Hematopoietic multipotent progenitor cell (in vitro differentiated cells): ENCODE results near the gene USP15. TPM values are rescaled to one million over a fixed set of nuclear protein-coding genes. Genes with fewer than 3 reads are reported as not detected.
A peak's percentile ranks its signal among the peaks of the same experiment; 100 is the strongest.
"Not testable (repeated sequence)": the region's sequence is repeated elsewhere in the genome, so short reads cannot be mapped to it uniquely, and the experiment has no call there.

Experiments used
- DNase-seq, 3 donors: peaks; one replicate each; pipeline ENCODE4 v3.0.0-alpha.2; 2011 to 2015; ENCODE audit warnings: low read depth in 2 of 3, low spot score in 2 of 3
- total RNA-seq: library from RNA; depleted of rRNA; stranded (reverse); fragments of >200 nt; gene quantifications from one replicate; pipeline ENCODE4 v1.2.3, GENCODE V29; 2012

Gene USP15
- total RNA-seq, 1 donor = 106 TPM

DNA sequence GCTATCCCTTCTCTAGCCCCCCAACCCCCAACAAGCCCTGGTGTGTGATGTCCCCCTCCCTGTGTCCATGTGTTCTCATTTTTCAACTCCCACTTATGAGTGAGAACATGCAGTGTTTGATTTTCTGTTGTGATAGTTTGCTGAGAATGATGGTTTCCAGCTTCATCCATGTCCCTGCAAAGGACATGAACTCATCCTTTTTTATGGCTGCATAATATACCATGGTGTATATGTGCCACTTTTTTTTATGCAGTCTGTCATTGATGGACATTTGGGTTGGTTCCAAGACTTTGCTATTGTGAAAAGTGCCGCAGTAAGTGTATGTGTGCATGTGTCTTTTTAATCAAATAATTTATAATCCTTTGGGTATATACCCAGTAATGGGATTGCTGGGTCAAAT is 104.5 kb downstream of the USP15 start:
- DNase-seq = not testable (repeated sequence)

DNA sequence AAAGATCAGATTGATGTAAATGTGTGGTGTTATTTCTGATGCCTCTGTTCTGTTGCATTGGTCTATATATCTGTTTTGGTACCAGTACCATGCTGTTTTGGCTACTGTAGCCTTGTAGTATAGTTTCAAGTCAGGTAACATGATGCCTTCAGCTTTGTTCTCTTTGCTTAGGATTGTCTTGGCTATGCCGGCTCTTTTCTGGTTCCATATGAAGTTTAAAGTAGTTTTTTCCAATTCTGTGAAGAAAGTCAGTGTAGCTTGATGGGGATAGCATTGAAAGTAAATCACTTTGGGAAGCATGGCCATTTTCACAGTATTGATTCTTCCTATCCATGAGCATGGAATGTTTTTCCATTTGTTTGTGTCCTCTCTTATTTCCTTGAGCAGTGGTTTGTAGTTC is 105.6 kb downstream of the USP15 start:
- DNase-seq = not testable (repeated sequence)

DNA sequence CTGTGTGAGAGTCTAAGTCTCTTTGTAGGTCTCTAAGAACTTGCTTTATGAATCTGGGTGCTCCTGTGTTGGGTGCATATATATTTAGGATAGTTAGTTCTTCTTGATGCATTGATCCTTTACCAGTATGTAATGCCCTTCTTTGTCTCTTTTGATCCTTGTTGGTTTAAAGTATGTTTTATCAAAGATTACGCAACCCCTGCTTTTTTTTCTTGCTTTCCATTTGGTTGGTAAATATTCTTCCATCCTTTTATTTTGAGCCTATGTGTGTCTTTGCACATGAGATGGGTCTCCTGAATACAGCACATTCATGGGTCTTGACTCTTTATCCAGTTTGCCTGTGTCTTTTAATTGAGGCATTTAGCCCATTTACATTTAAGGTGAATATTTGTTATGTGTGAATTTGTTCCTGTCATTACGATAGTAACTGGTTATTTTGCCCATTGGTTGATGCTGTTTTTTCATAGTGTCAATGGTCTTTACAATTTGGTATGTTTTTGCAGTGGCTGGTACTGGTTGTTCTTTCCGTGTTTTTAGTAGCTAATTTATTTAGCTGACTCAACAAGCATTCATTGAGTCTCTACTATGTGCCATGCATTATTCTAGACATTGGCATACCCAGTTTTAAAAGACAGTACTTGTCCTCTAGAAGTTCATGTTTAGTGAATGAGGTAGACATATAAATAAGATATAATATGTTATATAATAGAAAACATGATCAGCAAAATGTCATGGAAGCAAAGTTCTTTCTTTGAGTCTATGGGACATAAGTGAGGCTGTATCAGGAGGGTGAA is 108.4 kb downstream of the USP15 start:
- peak in 1 of 3 donors; percentile 20 for DNase-seq

DNA sequence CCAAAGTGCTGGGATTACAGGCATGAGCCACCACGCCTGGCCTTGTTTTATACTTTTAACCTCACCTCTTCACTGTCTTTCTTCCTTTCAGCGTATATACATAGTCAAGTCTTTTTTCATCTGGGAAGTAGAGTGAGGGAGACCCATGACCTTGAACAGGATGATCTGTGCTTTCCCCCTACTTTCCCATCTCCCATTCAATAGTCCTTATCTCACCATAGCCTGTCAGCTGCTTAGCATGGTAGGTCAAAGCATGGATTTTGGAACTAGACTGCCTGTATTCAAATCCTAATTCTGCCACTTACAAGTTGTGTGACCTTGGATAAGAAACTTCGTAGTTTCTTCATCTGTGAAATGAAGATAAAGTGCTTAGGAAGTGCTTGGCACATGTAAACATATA is 110.0 kb downstream of the USP15 start:
- DNase-seq = no peak

DNA sequence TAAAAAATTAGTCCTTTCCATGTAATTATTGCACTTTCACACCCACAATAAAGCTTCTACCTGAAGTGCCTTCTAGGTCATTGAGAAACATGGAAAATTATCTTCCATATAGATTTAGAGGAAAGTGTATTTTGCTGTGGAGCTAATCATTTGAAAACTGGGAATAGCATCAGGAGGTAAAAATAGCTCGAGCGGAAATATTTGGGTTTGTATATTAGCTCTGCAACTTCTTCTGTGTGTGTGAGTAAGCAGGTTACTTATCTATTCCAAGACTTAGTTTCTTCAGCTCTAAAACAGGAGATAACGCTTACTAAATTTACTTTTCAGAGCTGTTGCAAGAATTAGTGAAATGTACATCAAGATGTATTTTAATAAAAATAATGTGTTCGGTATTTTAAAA is 111.5 kb downstream of the USP15 start:
- no peak for DNase-seq

DNA sequence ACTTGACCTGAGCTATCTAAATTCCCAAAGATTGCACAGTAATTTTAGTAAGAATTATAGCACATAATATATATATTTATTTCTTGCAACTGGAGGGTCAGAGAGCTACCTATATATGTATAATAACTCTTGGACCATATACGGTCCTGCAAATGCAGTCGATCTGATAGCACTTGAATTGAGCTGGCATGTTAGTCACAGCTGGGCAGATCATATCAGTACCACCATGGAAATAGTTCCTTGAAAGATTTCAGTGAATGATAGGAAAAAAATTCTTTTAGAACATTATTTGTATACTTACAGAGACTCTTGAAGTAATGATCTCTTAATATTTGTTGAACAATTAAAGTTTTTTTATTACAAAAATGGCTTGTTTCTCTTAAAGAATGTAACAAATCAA is 111.9 kb downstream of the USP15 start:
- DNase-seq = no peak

DNA sequence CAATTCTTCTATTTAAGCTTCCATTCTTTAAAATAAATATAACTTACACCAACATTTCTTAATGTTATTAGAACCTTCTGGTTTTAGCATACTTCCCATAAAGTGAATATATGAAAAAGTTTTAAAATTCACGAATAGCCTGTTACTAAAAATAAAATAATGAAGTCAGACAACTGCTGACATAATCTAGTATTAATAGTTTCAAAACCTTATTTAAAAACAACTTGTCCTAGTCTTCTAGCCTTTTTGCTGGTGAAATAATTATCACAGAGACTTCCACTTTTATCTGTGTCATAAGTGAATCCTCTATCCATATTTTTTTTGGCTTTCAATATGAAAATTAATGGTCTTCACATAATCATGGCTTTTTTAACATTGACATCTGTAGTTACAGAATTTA is 112.6 kb downstream of the USP15 start:
- DNase-seq = no peak

DNA sequence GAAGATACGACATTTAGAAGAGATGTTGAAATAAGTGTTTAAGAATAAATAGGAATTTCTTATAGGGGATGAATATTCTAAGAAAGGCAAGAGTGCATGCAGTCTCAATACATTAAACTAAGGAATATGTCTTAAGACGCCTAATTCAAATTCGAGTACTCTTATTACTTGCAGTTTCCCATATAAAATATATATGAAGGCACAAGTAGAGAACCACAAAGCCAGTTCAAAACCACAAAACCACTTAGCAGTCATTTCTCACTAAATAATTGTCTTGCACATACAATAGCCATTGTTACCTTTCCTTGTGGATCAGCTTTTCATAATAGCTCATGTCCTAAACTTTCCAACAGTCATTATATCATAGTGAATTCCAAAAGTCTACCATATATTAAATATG is 115.4 kb downstream of the USP15 start:
- DNase-seq = no peak

DNA sequence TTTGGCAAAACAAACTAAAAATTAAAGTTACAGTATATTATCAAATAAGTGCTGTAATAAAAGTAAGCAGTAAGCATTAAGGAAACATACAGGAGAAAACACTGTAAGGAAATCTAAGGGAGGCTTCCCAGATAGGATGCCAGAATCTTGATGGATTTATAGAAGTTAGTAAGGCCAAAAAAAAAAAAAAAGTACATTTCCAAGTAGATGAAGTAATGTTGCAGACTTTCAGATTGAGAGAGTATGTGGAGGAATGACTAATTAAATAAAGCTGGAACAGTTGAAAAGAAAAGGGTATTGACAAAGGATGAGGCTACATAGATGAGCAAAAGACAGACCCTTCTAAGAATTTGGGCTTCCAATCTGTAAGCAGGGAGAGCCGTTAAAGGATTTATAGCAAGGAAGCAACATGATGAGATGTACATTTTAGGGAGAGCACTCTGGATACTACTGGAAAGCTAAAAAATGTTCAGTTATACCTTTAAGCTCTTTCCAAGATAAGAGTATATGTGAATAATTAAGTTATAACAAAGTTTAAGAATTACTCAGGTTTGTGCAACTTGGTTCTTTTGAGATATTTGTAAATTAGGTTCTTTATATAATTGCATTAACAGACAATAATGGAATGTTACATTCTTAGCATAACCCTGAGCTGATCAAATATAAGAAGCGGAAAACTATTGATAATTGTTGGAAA is 119.0 kb downstream of the USP15 start:
- DNase-seq = no peak

DNA sequence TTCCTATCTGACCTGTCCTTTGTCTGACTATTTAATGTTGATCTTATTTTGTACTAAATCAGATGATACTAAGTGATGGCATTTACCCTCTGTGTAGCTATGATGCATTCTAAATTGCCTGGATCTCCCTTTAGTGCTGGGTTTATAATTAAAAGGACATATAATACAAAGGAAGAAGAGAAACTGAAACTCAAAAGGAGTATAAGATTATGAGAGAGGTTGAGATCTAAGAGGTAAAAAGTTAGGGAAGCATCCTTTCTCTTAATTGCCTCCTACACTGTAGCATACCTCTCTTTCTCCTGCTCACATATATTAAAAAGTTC is 119.5 kb downstream of the USP15 start:
- DNase-seq = no peak

DNA sequence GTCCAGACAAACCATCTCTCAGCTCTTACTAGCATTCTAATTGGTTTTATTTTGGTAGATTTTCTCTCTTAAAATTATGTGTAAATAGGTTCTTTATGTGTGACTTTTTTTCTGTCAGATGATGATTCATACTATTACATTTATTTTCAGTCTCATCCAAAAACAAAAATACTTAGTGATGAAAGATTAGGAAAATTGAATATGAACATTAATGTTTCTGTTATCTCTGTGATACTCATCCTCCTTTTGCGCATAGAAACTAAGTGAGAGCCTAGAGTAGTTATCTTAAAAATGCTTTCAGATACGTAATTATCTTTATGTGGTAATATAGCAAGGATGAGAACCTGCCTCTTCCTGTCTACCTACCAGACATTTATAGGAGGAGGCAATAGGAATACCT is 122.3 kb downstream of the USP15 start:
- DNase-seq = no peak

DNA sequence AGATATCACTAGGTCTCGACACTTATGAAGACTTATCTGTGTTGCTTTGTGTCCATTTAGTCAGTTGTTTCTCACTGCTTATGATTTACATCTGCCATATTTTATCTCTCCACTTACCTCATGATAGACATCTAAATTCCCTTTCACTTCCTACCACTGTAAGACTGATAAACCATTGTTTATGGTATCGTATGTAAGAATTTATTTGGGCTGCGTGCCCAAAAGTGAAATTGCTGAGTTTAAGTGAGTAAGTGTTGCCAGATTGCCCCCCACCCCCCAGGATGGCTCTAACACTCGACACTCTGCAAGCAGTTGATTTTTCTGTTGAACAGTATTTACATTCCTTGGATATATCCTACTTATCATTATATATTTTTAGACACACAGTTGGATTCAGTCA is 136.5 kb downstream of the USP15 start:
- no peak for DNase-seq

DNA sequence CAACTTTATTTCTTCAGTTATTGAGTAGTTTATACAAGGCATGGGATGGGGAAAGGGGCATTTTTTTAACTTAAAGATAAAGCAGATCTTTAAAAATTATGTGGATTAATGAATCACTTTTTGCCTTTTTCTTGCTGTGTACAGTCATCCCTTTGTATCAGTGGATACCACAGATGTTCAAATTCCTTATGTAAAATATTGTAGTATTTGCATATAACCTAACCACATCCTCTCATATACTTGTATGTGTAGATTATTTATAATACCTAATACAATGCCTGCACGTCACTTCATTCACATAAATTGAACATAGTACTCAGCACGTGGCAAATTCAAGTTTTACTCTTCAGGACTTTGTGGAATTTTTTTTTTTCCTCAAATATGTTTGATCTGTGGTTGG is 139.9 kb downstream of the USP15 start:
- no peak for DNase-seq

DNA sequence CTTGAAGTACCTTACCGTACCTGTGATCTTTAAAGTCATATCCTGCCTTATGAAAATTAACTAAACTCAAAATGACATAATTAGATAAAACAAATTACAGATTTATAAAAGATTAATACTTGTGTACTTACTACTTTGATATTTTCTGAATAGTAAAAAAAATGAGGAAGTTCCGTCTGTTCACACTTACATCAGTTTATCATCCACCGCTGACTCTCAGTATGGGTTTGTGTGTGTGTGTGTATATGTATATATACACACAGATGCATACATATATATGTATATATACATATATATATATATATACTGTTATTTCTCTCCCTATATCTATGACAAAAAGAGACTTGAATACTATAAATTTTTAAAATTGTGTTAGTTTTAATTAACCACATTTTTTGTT is 141.4 kb downstream of the USP15 start:
- DNase-seq = peak in 1 of 3 donors; percentile 22

DNA sequence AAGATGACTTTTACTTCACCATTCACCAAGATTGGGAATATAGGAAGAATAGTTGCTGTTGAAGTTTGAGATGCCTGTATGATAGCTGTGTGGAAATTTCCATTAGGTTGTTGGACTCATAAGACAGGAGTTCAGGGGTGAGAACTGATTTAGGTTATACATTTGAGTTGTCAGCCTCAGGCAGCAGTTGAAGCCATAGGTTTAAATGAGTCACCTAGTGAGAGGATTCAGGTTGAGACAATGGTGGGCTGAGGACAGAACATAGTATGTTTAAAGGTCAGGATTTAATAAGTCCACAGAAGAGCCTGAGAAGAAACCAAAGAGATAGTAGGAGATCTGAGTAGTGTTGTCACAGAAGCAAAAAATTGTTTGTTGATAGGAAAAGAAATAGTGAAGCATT is 142.8 kb downstream of the USP15 start:
- no peak for DNase-seq

DNA sequence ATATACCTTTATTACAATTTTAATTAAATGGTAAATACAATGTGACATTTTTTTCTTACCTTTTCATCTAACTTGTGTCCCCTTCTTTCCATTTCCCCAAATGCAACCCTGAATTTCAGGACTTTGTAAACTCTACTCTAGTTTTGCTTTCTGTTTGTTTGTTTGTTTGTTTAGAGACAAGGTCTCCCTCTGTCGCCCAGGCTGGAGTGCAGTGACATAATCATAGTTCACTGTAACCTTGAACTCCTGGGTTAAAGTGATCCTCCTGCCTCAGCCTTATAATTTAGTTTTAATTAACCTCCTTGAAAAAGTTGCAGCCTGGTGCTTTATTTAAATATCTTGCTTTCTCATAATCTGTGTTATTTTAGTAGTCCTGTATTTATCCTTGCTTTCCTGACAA is 147.4 kb downstream of the USP15 start:
- no peak for DNase-seq

DNA sequence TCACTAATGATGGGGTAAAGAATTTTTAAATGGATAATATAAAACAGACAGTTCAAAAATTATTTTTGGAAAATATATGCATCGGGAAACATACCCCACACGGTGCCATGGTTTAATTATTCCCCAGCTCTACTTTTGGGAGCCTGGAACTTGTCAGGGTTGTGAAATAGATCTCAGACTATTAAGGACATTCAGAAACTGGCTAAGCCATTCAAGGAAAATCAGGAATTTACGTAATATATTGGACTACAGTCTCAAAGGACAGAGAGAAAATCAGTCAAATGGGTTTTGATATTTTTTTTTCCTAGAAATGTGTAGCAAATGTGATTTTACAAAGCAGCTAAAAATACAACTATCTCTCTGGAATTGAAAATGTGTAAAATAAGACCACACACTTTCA is 148.9 kb downstream of the USP15 start:
- no peak for DNase-seq

DNA sequence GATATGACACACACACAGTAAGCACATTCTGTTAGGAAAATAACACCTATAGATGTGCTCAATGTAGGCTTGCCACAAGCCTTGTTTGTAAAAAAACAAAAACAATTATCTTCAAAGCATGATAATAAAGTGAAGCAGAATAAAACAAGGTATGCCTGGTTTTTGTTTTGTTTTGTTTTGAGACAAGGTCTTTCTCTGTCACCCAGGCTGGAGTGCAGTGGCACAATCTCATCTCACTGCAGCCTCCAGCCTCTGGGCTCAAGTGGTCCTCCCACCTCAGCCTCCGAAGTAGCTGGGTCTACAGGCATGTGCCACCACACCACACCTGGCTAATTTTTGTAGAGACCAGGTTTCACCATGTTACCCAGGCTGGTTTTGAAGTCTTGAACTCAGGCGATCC is 154.0 kb downstream of the USP15 start:
- DNase-seq = no peak

DNA sequence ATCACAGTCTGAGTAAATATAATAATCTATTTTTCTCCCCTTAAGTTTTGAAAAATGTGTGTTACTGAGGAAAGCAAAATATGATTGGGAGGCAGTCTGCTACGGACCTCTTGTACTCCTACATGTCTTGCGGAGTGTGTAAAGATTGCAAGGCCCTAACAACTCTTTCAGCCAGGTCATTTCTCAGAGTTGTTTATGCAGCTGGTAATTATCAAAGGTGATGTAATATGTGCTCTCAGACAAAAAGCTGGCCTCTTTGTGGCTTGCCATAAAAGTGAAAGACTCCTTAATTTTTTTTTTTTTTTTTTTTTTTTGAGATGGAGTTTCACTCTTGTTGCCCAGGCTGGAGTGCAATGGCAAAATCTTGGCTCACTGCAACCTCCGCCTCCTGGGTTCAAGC is 165.9 kb downstream of the USP15 start:
- DNase-seq = no peak

DNA sequence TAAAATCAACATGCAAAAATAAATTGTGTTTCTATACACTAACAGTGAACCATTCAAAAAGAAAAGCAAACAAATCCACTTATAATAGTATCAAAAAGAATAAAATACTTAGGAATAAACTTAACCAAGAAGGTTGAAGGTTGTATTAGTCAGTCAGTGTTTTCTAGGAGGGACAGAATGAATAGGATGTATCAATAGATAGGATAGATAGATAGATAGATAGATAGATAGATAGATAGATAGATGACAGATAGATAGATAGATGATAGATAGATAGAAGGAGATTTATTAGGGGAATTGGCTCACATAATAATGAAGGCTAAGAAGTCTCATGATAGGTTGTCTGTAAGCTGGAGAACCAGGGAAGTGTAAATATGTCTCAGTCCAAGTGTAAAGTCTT is 169.3 kb downstream of the USP15 start:
- no peak for DNase-seq

DNA sequence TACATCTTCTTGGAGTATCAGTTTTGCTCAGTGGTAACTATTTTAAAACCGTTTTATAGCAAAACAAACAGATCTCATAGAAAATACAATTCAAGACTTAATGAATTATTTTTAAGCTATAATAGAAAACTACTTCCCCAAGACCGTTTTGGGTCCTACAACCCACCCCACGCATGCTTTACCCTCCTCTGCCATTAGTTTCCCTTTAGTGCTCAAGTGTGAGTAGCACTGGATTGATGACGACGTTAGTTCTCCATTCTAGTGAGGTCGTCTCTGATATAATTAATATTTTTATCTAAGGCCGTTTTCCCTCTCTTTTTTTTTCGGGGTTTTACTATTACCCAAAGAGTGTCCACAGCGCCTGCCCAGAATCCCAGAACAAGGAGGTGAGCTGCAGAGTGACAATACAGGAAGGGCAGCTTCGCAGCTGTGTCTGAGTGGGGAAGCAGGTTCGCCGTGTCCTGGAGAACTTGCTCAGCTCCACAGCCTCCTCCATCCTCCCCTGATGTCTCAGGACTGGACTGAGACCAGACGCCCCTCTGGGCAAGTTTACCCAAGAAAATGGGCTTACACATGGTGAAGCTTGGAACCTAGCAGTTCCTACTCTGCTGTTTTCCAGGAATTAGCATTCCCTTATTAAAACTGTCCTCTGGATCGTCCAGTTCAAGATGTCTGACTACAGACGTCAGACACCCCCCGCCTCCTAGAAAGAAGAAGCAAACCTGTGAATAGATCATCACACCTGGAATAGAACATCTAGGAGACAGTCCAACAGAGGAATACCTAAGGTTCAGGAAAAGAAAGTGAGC is 174.5 kb downstream of the USP15 start:
- peak in 2 of 3 donors; percentile 18 to 64 for DNase-seq
